Islet precursor cell (in vitro differentiated cells): Measurements from ENCODE around the gene RGS19.
"Not testable (repeated sequence)": the region's sequence is repeated elsewhere in the genome, so short reads cannot be mapped to it uniquely, and the experiment has no call there.

Experiments
- DNase-seq: peaks from one replicate; pipeline ENCODE4 v3.0.0-alpha.2; 2018

RGS19 gene

GRCh38 chr20:64079273-64080012 lies at the start of gene RGS19:
RGS19 (minus strand) TSS chr20:64079518; CDS start chr20:64076886, 2,632 bp downstream.
- peak; percentile 84 for DNase-seq

- not testable (repeated sequence) for DNase-seq
Measured at GRCh38 chr20:64123517-64123916, 44.2 kb upstream of the RGS19 start.

GRCh38 chr20:64122927-64123326 lies 43.6 kb upstream of the RGS19 start:
- DNase-seq: not testable (repeated sequence)

GRCh38 chr20:64121586-64121985 lies 42.3 kb upstream of the RGS19 start:
- DNase-seq: no peak

- DNase-seq: no peak
Measured at GRCh38 chr20:64119681-64120341, 40.5 kb upstream of the RGS19 start.

- DNase-seq: no peak
Measured at GRCh38 chr20:64119301-64119680, 40.0 kb upstream of the RGS19 start.

GRCh38 chr20:64117432-64117777 lies 38.1 kb upstream of the RGS19 start:
- not testable (repeated sequence) for DNase-seq

GRCh38 chr20:64116541-64117431 lies 37.5 kb upstream of the RGS19 start:
- DNase-seq: peak; percentile 52

- peak; percentile 47 for DNase-seq
Measured at GRCh38 chr20:64116016-64116415, 36.7 kb upstream of the RGS19 start.

GRCh38 chr20:64115171-64115911 lies 36.0 kb upstream of the RGS19 start:
- peak; percentile 41 for DNase-seq

- DNase-seq: peak; percentile 44
Measured at GRCh38 chr20:64114356-64114971, 35.1 kb upstream of the RGS19 start.

- peak; percentile 47 for DNase-seq
Measured at GRCh38 chr20:64113796-64114355, 34.6 kb upstream of the RGS19 start.

- no peak for DNase-seq
Measured at GRCh38 chr20:64113444-64113775, 34.1 kb upstream of the RGS19 start.

GRCh38 chr20:64112691-64113443 lies 33.5 kb upstream of the RGS19 start:
- DNase-seq: peak; percentile 49

GRCh38 chr20:64111841-64112641 lies 32.7 kb upstream of the RGS19 start:
- DNase-seq: peak; percentile 45

GRCh38 chr20:64110411-64111068 lies 31.2 kb upstream of the RGS19 start:
- peak; percentile 49 for DNase-seq

GRCh38 chr20:64109831-64110391 lies 30.6 kb upstream of the RGS19 start:
- peak; percentile 43 for DNase-seq

GRCh38 chr20:64108731-64109681 lies 29.7 kb upstream of the RGS19 start:
- DNase-seq: peak; percentile 46
